ENCODE results near the gene LEKR1.
"Not testable (repeated sequence)": the region's sequence is repeated elsewhere in the genome, so short reads cannot be mapped to it uniquely, and the experiment has no call there.

LEKR1 gene

GRCh38 chr3:156838035-156838434 lies 11.9 kb downstream of the LEKR1 start:
- no peak for DNase-seq

GRCh38 chr3:156840826-156841689 lies 14.9 kb downstream of the LEKR1 start:
- no peak for DNase-seq

DNA sequence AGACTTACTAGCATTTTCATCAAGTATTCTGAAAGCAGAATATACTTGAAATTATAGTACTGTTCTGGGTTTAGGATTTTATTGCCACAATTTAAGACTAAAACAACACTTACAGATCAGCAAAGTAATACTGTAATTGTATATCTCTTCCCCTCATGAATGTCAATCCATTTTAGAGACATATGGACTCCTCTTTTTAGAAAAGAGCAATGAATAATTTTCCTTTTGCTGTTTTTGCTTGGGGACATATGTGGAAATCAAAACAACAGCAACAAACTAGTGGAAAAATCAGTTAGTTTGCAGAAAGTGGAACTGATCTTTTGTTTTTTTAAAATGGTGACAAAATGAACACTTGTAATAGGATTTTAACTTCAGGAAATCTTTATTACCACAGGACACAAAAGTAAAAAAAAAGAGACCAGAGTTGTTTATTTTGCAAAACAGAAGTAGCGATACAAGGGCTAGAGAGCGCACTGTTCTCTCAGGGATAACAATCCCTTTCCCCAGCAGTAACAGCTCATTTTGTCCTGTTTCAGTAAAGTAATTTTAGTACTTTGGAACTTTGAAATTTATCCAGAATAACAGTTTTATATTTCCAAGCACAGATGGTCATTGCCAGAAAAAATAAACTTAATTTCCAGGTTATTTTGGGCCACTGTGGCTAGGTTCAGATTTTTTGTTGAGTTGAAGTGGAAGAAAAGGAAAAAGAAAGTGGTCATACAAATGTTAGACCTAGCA lies 17.1 kb downstream of the LEKR1 start:
- DNase-seq: no peak

- DNase-seq: no peak
Measured at GRCh38 chr3:156847752-156848448, 21.7 kb downstream of the LEKR1 start.

DNA sequence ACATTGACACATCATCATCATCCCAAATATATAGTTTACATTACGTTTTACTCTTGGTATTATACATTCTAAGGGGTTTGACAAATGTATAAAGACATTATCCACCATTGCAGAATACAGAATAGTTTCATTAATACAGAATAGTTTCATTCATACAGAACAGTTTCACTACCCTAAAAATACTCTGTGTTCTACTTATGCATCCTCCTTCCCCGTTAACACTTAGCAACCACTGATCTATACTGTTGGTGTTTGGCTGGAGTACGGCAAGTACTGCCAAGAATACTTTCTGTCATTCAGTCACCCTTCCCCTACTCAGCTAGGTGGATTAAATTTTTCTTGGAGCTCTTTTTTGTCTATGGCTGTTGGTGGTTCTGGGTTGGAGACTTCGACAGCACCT lies 33.4 kb downstream of the LEKR1 start:
- no peak for DNase-seq

DNA sequence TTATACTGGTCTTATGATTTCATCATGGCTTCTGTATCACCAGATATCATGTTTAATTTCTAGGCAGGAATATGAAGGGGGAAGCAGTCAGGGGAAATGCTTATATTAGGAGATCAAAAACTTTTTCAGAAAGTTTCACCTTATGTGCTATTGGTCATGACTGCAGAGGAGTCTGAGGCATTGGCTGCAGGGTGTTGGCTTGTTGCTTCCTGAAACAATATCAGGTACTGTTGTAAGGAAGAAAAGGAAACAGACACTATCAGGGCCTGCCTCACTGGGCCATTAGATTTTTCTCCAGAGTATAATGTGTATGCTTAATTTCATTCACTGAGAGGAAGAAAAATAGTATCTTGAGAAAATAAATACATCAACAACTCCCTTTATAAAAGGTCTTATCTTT lies 34.7 kb downstream of the LEKR1 start:
- no peak for DNase-seq

DNA sequence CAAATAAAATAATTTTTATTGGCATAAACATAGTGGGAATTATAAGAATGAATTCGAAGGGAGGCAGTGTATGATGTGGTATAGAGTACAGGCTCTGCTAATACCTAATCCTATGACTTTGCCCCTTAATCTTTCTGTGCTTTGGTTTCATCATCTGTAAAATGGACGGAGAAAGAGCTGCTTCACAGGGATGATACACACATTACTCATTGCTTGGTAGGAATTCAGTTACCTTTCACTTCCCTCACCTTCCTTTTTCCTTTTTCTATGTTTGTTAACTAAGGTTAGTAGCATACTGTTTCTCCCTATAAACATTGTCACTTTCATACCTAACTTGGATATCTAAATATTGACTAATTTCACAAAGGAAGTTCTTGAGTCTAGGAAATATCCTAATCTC lies 36.2 kb downstream of the LEKR1 start:
- DNase-seq: no peak

DNA sequence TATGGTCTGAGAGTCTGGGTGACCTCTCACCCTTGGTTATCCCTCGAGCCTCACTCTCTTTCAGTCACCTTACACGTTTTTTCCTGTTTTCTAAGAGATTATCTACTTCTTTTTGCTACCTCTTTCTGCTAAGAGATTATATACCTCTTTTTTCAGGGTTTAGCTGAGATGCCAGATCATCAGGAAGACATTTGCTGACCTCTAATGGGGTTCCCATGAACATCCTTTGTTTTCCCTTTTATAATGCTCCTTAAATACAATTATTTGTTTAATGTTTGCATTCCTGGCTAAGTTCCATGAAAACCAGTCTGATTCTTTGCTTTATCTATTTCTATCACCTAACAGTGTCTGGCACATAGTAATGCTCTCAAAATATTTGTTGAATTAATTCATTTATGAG lies 39.6 kb downstream of the LEKR1 start:
- DNase-seq: no peak

- peak in 1 of 5 donors; percentile 4 for DNase-seq
Measured at GRCh38 chr3:156867174-156867573, 41.0 kb downstream of the LEKR1 start.

- DNase-seq: no peak
Measured at GRCh38 chr3:156867920-156868319, 41.8 kb downstream of the LEKR1 start.

- DNase-seq: no peak
Measured at GRCh38 chr3:156873906-156874305, 47.8 kb downstream of the LEKR1 start.

DNA sequence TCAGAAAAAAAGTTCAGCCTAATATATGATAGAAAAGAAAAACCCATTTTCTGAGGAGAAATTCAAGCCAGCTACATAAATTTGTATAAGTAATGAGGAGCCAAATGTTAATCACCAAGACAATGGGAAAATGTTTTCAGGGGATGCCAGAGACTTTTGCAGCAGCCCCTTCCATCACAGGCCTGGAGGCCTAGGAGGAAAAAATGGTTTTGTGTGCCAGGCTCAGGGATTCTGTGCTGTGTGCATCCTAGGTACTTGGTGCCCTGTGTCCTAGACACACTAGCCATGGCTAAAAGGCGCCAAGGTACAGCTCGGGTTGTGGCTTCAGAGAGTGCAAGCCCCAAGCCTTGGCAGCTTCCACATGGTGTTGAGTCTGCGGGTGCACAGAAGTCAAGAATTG lies 53.3 kb downstream of the LEKR1 start:
- not testable (repeated sequence) for DNase-seq

GRCh38 chr3:156885761-156886160 lies 59.6 kb downstream of the LEKR1 start:
- no peak for DNase-seq

GRCh38 chr3:156888176-156888575 lies 62.0 kb downstream of the LEKR1 start:
- DNase-seq: no peak

GRCh38 chr3:156888576-156888975 lies 62.4 kb downstream of the LEKR1 start:
- DNase-seq: no peak

DNA sequence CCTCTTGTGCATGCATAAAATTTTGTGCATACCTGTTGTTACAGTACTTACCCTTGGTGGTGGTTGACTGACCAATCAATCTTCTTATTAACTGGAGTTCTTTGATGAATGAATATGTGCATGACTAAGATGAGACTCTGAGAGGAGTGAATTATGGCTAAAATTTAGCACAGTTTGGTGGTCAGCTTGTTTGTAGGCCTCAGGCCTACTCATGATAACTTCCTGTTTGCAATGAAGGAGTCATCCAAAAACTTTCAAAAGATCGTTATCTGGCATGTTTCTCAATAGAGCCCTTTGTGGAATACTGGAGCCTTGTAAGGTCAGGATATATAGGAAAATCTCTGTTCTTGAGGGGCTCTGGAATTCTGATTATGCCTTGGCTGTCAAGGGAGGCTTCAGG lies 66.5 kb downstream of the LEKR1 start:
- no peak for DNase-seq

GRCh38 chr3:156895374-156895773 lies 69.2 kb downstream of the LEKR1 start:
- not testable (repeated sequence) for DNase-seq

DNA sequence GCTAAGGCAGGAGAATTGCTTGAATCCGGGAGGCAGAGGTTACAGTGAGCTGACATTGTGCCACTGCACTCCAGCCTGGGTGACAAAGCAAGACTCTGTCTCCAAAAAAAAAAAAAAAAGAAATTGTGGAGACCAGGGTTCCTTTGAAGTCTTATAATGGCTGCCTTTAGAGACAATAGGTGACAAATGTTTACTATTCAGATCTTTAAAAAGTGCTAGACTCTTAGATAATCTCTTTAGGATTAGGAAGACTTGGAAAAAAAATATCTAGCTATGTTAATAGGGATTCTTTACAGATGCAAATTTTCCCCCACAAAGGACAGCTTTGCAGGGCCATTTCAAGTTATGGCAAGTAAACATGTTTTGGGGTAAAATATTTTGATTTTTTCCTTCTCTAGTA lies 71.7 kb downstream of the LEKR1 start:
- not testable (repeated sequence) for DNase-seq

DNA sequence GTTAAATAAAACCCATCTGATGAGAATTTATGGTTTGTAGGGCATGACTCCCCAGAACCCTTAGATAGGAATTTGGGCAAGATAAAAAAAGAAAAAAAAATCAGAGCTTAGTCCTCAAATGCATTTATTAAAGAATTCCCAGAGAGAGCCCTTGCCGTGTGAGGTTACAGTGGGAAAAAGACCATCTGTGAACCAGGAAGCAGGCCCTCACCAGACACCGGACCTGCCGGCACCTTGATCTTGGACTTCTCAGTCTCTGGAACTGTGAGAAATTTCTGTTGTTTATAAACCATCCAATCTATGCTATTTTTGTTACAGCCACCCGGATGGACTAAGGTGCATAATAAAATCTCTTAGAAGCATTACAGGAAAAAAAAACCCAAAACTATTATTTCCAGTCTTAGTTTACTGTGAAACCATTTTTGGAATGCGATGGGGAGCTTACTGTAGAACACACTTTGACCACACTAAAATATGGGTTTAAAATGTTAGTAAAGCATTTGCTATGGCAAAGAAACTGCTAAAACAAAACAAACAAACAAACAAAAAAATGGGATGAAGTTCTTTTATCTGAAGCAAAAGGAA lies 72.2 kb downstream of the LEKR1 start:
- DNase-seq: no peak

DNA sequence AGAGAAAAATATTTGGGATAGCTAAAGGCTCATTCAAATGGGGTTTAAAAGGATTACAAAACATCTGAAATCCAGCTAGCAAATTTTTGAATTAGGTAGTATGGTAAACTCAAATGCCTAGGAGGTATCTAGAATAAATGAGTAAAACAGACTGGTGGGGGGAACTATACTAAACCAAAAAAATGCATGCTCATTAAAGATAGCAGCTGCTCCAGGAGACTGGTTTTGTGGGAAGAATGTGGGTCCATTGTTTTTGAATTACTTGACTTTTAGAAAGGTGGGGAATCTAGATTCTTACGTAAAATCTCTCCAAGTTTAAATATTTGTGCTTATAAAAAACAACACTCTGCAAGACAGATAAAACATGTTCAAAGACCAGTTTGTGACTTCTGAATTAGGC lies 73.8 kb downstream of the LEKR1 start:
- DNase-seq: no peak

DNA sequence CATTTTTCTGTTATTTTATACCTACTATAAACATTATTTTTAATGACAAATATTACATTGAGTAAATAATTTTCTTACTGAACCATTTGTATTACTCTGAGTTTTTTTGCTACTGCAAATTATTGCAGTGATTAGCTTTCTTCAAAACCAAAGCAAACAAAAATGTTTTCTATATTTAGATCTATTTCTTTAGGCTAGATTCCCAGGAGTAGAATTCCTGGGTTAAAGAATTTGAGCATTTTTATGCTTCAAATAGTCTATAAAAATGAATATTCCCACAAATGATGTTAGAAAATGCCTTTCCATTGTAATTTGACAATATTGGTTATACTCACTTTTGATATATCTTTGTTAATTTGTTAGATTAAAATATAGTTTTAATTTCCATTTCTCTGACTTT lies 76.8 kb downstream of the LEKR1 start:
- no peak for DNase-seq

- no peak for DNase-seq
Measured at GRCh38 chr3:156906275-156906674, 80.1 kb downstream of the LEKR1 start.

DNA sequence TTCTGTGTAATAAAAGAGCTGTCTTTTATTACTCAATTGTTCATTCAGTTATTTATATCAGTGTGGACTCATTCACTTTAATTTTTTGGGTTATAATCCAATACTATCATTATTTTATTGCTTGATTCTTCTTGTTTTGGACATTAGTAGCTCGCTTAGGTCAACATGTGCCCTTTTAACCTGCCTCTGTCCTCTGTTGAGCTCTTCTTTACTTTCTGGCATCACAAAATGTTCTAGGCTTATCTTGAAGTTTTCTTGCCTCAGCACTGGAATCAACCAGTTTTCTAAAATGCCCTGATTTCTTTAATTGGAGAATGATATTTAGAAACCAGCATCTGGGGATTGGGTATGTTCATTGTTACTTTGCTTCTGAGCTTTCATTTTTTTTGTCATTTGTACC lies 82.2 kb downstream of the LEKR1 start:
- no peak for DNase-seq

All from T-helper 1 cell (primary cell).